T-helper 1 cell (primary cell): ENCODE results near the gene CLEC1A.

Experiments used
- DNase-seq, 5 donors: peaks; one replicate each; pipeline ENCODE4 v3.0.0-alpha.2; 2012 to 2020
- total RNA-seq, 4 donors: gene quantifications; one replicate each; lab custom pipeline; 2026; lab: John Stamatoyannopoulos, UW

CLEC1A gene, protein sequence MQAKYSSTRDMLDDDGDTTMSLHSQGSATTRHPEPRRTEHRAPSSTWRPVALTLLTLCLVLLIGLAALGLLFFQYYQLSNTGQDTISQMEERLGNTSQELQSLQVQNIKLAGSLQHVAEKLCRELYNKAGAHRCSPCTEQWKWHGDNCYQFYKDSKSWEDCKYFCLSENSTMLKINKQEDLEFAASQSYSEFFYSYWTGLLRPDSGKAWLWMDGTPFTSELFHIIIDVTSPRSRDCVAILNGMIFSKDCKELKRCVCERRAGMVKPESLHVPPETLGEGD
- 0 to 0.15 (median 0) reads per million in 4 donors for total RNA-seq

GRCh38 chr12:10098791-10099190, at the start of gene CLEC1A:
CLEC1A (minus strand) TSS chr12:10098985; CDS start chr12:10098922, 63 bp downstream.
- DNase-seq: no peak

- DNase-seq: no peak
Measured at GRCh38 chr12:10147714-10148403, 49.1 kb upstream of the CLEC1A start.

DNA sequence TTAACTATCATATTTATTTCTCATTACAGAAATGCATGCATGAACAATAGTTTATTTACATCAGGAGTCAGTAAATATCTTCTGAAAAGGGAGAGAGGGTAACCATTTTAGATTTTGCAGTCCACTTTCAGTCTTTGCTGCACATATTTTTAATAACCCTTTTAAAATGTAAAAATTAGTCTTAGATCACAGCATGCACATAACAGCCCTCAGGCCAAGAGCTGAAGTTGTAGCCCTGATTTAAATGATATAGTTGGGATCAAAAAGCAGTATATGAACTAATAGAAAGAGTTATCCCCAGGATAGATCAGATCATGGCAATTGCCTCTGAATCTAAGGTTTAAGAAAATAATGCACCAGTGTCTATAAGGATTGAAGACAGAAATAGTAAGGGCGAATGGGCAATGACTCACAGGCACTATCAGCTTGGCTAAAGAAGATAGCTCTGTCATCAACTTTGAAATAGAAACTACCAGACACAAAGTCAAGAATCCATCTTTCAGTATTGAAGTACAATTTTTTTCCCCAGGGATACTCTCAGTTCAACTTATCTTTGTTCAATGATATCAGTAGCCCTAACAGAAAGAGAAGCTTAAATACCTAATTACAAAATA, 44.3 kb upstream of the CLEC1A start:
- DNase-seq: no peak

- peak in 3 of 5 donors; percentile 12 to 46 (median 31) for DNase-seq
Measured at GRCh38 chr12:10140001-10140400, 41.2 kb upstream of the CLEC1A start.

- DNase-seq: no peak
Measured at GRCh38 chr12:10136637-10137205, 37.9 kb upstream of the CLEC1A start.

- DNase-seq: no peak
Measured at GRCh38 chr12:10135126-10135525, 36.3 kb upstream of the CLEC1A start.

DNA sequence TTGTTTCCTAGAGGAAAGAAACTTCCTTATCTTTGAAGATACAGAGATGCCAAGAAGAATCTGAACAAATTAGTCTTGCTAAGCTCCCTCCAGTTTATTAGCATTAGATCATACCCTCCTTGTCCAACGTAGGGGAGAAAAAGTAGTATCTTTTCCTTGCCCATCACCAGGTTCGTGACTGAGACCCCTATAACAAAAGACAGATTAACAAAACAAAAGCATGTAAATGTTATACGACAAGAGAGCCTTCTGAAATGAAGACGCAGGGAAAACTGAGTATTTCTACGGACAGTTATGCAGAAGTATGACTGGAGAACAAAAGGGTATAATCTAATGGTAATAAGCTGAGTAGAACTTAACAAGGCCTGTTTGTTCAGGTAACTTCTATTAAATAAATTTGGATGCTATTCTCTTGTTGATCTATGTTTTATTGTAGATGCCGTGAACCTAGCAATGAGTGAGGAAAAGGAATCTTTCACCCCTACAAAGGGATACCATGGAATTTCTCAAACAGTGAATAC, 34.1 kb upstream of the CLEC1A start:
- no peak for DNase-seq

DNA sequence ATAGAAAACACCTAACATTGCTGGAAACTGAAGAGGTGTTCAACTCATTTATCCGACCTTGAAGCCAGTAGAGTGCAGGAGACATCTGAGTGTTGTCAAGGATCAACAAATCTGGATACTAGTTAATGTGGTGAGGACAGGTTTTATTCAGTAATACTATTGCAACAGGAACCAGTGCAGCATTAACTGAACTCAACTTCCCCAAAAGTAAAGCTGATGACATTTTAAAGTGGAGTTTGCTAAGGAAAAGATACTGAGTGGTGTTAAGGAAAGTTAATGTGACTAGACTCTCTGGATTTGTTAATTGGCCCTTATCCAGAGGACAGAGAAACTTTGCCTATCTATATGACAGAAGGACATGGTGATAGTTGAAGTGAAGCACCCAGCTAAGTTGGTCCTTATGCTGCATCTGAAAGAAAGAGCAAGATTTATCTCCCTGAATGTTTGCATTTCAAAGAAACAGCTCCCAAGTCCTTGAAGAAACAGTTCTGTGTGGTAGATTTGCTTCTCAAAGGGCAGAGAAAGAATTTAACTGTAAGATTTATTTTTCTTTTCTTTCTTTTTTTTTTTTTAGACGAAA, 32.4 kb upstream of the CLEC1A start:
- no peak for DNase-seq

GRCh38 chr12:10130042-10130441, 31.3 kb upstream of the CLEC1A start, which contains the start of gene CLEC7A:
CLEC7A (minus strand) TSS chr12:10130199; CDS start chr12:10130082, 117 bp downstream.
- DNase-seq: peak in 1 of 5 donors; percentile 42

DNA sequence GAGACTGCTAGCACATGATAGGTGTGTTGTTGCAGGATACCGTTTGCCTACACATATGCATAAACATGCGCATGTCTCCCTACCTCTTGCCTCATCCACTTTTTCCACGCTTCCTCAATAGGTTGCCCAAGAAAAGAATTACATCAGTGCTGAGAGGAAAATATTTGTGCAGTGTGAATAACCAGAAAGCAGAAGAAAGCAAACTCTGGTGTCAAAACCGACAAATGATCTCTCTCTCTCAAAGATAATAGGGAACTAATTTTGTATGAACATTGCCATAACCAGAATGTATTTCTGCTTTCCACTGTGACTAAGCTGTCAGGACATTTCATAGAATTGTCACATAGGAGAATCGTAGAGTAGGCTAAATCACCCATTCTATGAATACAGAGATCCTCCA, 29.9 kb upstream of the CLEC1A start:
- DNase-seq: no peak

GRCh38 chr12:10126413-10126812, 27.6 kb upstream of the CLEC1A start:
- DNase-seq: no peak

- no peak for DNase-seq
Measured at GRCh38 chr12:10122689-10123088, 23.9 kb upstream of the CLEC1A start.

- DNase-seq: no peak
Measured at GRCh38 chr12:10121278-10121677, 22.5 kb upstream of the CLEC1A start.

DNA sequence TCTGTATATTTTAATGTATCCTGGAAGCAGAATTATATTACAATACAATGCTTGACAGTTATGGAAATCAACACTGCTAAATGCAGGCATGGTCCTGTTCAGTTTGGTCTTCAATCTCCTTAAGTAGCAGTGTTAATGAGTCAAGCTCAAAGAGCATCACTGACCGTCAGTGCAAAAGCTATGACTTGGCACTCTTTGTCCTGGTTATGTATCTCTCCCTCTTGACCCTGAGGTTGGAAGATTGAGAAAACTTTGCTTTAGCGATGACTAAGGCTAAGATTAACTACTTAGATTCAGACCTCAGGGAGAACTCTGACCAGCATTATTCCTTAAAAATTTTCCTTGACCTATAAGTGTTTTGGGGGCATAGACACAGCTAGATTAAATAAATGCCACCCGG, 20.3 kb upstream of the CLEC1A start:
- no peak for DNase-seq

DNA sequence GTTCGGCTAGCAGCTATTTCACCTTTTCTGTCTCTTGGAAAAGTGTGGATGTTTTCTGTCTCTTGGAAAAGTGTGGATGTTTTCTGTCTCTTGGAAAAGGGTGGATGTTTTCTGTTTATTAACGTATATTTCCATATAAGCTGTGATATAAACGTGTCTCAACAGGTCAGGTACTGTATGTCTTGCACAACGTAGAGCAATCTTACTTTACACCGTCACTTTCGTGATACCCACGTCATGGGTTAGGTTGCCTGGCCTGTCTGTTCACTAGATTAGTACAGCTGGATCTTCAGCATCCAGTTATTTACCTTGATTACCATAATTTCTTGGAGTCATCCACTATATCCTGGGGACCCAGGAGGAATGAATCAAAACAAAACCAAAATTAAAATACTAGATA, 17.1 kb upstream of the CLEC1A start:
- DNase-seq: no peak

GRCh38 chr12:10115311-10115710, 16.5 kb upstream of the CLEC1A start:
- DNase-seq: no peak

GRCh38 chr12:10113920-10114319, 15.1 kb upstream of the CLEC1A start:
- DNase-seq: no peak

- DNase-seq: no peak
Measured at GRCh38 chr12:10113075-10113474, 14.3 kb upstream of the CLEC1A start.

- no peak for DNase-seq
Measured at GRCh38 chr12:10111451-10111850, 12.7 kb upstream of the CLEC1A start.

- DNase-seq: no peak
Measured at GRCh38 chr12:10110256-10110844, 11.6 kb upstream of the CLEC1A start.

- DNase-seq: no peak
Measured at GRCh38 chr12:10102322-10102721, 3.5 kb upstream of the CLEC1A start.

GRCh38 chr12:10101648-10102220, 2.9 kb upstream of the CLEC1A start:
- DNase-seq: no peak
